Keratinocyte (primary cell): ENCODE measurements around the gene ALAS2.

Experiments
- CTCF ChIP-seq, 3 experiments: IDR thresholded peaks in 1 of 3; conservative IDR thresholded peaks in 1 of 3; optimal IDR thresholded peaks in 1 of 3; 2 replicates in 2 of 3; 3 replicates in 1 of 3; pipeline versions ENCODE3 to v1.5.1; 2011; ENCODE audit warnings: low read length in 3 of 3, mild to moderate bottlenecking in 3 of 3, moderate library complexity in 2 of 3, control low read depth in 1 of 3, inconsistent platforms in 1 of 3; ENCODE audit not compliant: insufficient read depth in 2 of 3; ENCODE audit errors: extremely low read depth in 1 of 3
- EZH2 ChIP-seq: IDR thresholded peaks from one replicate; pipeline ENCODE4 v1.6.1; 2012; ENCODE audit warnings: inconsistent platforms, mild to moderate bottlenecking, low read length, moderate library complexity

DNA sequence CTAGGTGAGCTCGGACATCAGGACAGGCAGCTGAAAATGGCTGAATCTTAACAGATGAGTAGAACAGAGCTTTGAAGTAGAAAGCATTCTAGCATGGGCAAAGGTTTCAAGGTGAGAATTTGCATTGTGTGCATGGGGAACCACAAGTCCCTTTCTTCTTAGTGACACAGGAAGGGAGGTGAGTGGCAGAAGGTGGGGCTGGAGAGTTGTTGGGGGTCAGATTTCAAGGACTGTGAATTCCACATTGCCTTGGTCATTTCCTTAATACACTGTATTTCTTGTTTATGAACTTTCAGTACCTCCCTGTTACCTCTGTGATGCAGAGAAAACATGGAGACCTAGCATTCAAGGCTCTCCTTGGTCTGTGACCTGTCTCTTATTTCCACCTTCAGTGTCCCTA is 26.5 kb downstream of the ALAS2 start:
- no peak for TF ChIP-seq EZH2
- no peak for TF ChIP-seq CTCF (optimal IDR thresholded peaks at IDR 0.05 in 1 of 3, IDR thresholded peaks at IDR 0.05 in 1 of 3, conservative IDR thresholded peaks at IDR 0.05 in 1 of 3; ENCODE audit: extremely low read depth in 1 of 3, insufficient read depth in 2 of 3, low read length in 3 of 3)
